Measurements from ENCODE around the gene SWI5.
A peak's percentile ranks its signal among the peaks of the same experiment; 100 is the strongest.

The SWI5 gene

DNA sequence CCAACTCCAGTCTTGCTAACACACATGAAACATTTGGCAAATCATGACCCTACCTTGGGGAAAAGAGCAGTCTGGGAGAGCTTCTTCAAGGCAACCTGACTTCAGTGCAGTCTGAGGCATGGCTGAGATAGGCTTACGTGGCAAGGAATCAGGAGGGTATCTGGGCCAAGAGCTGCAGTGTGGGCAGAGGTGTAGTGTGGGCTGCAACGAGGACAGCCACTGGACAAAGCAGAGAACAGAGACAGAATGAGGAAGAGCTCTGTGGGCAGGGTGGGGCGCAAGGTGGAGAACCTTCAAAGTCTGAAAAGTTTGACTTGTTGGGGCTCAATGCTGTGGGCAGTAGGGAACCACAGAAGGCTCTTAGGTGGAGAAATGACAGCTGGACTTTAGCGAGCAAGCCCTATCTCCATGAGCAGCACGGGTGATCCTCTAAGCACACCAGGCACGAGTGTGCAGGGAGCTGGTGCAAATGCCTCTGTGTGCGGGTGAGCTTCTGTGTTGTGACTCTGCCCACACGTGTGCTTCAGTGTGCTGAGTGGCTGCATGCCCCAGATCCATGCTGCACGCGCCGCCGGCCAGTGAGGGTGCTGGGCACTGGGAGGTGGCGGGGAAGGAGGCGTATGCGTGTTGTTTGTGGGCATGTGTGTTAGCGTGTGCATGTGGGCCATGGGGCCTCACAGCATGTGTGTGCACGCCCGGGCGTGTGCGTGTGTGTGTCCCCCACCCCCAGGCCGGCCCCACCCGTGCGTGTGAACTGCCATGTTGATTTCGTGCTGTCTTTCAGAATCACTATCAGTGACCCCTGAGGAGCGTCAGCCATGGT is 23.5 kb upstream of the SWI5 start:
- no peak for TF ChIP-seq CTCF (IDR thresholded peaks at IDR 0.05; ENCODE audit: insufficient read depth, low read depth, low read length, missing control alignments)
- H3K4me3 ChIP-seq (ENCODE audit: low read depth, low read length), result no peak overlapping the region
- DNase-seq (ENCODE audit: low read depth), result no peak

DNA sequence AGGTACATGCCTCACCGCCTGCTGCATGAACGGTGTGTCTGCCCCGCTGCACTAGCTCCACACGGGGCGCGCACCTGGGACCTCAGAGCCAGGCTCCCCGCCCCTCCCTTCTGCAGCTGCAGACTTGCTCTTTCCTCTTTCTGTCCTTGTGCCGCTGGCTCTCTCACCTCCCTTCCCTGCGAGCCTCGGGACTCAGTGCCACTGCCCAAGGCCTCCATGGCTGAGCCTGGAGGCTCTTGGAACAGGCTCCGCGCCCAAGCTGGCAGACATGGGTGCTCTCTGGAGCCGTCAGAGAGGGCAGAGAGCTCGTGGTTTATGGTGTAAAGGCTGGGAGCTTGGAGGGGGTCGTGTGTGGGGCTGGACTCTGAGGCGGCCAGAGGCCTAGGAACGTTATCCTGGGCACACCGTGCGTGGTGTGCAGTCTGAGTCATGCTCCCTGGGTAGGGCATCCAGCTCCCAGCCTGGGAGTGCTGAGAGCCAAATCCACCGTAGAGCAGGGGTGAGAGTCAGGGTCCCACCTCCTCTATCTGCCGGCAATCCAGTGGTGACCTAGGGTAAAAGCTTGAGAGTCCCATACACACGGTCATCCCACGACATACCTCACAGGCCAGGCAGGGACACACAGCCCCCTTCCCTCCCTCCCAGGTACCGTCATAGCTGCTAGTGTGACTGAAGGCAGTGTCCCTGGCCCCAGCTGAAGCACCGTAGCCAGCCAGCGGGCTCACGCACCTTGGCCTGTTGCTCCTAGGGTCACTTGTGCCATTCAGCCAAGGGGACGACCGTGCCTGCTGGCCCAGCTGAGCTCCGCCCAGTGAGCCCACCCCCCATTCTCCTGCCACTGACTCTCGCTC is 22.7 kb upstream of the SWI5 start:
- H3K4me3 ChIP-seq (ENCODE audit: low read depth, low read length), result no peak overlapping the region
- no peak for DNase-seq (ENCODE audit: low read depth)
- TF ChIP-seq CTCF (IDR thresholded peaks at IDR 0.05; ENCODE audit: insufficient read depth, low read depth, low read length, missing control alignments), result no peak

DNA sequence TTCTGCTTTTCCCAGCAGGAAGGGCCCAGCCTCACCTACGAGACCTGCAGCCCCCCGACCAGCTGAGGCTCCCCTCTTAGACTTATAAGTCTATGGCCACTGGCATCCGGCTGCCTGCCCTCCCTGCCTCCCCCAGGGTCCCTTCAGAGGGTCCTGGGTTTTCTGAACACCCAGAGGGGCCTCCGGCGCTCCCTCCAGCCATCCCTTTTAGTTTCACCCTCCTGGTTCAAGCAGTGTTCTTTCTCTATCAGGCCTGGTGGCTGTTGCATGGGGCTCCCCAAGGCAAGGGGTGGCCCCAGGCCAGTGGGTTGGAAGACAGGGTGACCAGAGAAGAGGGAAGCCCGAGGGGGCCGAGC is 22.1 kb upstream of the SWI5 start:
- H3K4me3 ChIP-seq (ENCODE audit: low read depth, low read length), result no peak overlapping the region
- TF ChIP-seq CTCF (IDR thresholded peaks at IDR 0.05; ENCODE audit: insufficient read depth, low read depth, low read length, missing control alignments), result no peak
- no peak for DNase-seq (ENCODE audit: low read depth)

DNA sequence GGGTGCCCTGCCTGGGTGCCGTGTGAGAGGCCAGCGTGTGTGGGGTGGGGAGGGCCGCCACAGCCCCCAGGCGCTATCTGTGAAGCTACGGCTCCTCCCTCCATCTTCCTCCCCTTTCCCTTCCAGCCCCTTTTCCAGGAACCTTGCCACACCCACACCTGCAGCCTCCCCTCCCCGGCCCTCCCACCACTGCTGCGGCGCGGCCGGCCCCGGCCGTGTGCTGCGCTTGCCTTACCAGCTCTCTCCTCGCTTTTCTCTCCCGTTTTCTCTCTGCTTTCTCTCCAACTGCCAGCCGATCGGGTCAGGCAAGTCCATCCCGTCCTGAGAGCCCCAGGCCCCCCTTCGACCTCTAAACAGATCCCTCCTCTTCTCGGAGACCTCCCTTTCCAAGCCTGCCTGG is 21.7 kb upstream of the SWI5 start:
- no peak for TF ChIP-seq CTCF (IDR thresholded peaks at IDR 0.05; ENCODE audit: insufficient read depth, low read depth, low read length, missing control alignments)
- H3K4me3 ChIP-seq (ENCODE audit: low read depth, low read length), result no peak overlapping the region
- DNase-seq (ENCODE audit: low read depth), result no peak

DNA sequence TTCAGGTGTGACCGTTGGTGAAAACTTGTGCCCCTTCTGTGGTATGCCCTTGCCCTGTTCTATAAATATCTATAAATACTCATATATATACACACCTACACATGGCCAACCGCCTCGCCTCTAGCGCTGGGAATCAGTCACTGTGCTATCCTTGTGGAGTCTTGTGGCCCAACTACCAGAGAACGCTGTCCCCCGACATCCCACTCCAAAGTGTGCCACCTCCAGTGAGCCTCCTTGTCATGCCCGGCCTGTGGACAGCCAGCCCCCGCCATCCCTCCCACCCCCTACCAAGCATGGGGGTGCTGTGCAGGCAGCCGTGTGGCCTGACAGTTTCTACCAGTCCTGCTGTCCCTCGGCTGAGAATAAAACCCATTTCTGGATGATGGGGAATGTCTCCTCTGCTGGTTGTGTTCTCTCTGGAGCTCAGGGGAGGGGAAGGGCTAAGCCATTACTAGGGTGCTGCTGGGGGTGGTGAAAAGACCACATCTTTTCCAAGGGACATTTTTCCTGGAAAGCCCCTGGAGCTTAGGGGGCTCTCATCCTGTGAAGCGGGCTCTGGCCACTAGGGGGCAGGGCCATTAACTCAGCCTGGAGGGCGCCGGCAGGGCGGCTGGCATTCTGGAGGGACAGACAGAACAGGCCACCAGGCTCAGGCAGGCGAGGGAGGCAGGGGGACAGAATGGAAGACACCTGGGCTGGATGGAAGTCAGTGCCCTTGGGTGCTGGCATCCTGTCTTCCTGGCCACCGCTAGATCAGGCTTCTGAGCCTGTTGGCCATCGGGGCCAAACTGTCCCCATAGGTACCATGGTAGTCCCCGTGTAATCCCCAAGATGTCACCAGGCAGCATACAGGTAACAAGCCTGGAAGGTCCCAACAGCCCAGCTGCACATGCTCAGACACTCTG is 21.0 kb upstream of the SWI5 start:
- H3K4me3 ChIP-seq (ENCODE audit: low read depth, low read length), result no peak overlapping the region
- peak; percentile 59 for DNase-seq (ENCODE audit: low read depth)
- peak; percentile 82 for TF ChIP-seq CTCF (IDR thresholded peaks at IDR 0.05; ENCODE audit: insufficient read depth, low read depth, low read length, missing control alignments)

- TF ChIP-seq CTCF (IDR thresholded peaks at IDR 0.05; ENCODE audit: insufficient read depth, low read depth, low read length, missing control alignments), result no peak
- no peak for DNase-seq (ENCODE audit: low read depth)
- H3K4me3 ChIP-seq (ENCODE audit: low read depth, low read length), result no peak overlapping the region
Measured at GRCh38 chr9:128257086-128257825, 18.8 kb upstream of the SWI5 start.
